Right lobe of liver (tissue), 4 donors: ENCODE measurements around the gene PLOD1.

Experiments
- CTCF ChIP-seq, 4 donors: fragments of 200-600 bp in 3 of 4; fragments of 450-650 bp in 1 of 4; IDR thresholded peaks; one replicate each; pipeline versions ENCODE4 v1.5.1 to v1.8.0; 2016 to 2022; ENCODE audit warnings: antibody characterized with exemption in 4 of 4, mild to moderate bottlenecking in 2 of 4
- POLR2A ChIP-seq: fragments of 450-650 bp; IDR thresholded peaks from one replicate; pipeline ENCODE4 v1.6.1; 2017; ENCODE audit warnings: antibody characterized with exemption, mild to moderate bottlenecking
- donor health status: DM: no; HTN: no; CAD: no.
- donor health status: DM: no; HTN: no; CAD: no.
- donor health status: DM: no; HTN: yes; CAD: no.

GRCh38 chr1:11944358-11944931, 9.9 kb downstream of the PLOD1 start:
- no peak for TF ChIP-seq CTCF (IDR thresholded peaks at IDR 0.05)
- no peak for TF ChIP-seq POLR2A
